Mucosa of stomach (tissue), 1 donor: ENCODE measurements around the gene SOD3.
A peak's percentile ranks its signal among the peaks of the same experiment; 100 is the strongest.

ENCODE experiments used
- H3K27me3 ChIP-seq: one replicate; pipeline ENCODE4 v1.7.0; 2013; ENCODE audit warnings: mild to moderate bottlenecking, low read length; ENCODE audit not compliant: control insufficient read depth, insufficient read depth
- H3K36me3 ChIP-seq: one replicate; pipeline ENCODE4 v1.7.0; 2013; ENCODE audit warnings: low read length; ENCODE audit not compliant: control insufficient read depth, insufficient read depth
- H3K4me1 ChIP-seq: one replicate; pipeline ENCODE4 v1.7.0; 2013; ENCODE audit warnings: mild to moderate bottlenecking, low read length; ENCODE audit not compliant: control insufficient read depth, insufficient read depth
- H3K4me3 ChIP-seq: one replicate; pipeline ENCODE4 v1.7.0; 2013; ENCODE audit warnings: low read length
- H3K9ac ChIP-seq: one replicate; pipeline ENCODE4 v1.7.0; 2013; ENCODE audit warnings: mild to moderate bottlenecking, low read length, moderate library complexity
- H3K9me3 ChIP-seq: one replicate; pipeline ENCODE4 v1.7.0; 2013; ENCODE audit warnings: mild to moderate bottlenecking, low read length, moderate library complexity; ENCODE audit not compliant: control insufficient read depth
- donor health status: Pancreatic carcinoma.

SOD3 gene

GRCh38 chr4:24778464-24779225 lies 16.7 kb upstream of the SOD3 start:
- H3K27me3 ChIP-seq, result no peaks in the 10 kb centered on the region
- no peaks in the 10 kb centered on the region for H3K36me3 ChIP-seq
- H3K4me3 ChIP-seq, result no peak overlapping the region
- no peaks in the 10 kb centered on the region for H3K9me3 ChIP-seq
- no peaks in the 10 kb centered on the region for H3K4me1 ChIP-seq
- no peak overlapping the region for H3K9ac ChIP-seq

DNA sequence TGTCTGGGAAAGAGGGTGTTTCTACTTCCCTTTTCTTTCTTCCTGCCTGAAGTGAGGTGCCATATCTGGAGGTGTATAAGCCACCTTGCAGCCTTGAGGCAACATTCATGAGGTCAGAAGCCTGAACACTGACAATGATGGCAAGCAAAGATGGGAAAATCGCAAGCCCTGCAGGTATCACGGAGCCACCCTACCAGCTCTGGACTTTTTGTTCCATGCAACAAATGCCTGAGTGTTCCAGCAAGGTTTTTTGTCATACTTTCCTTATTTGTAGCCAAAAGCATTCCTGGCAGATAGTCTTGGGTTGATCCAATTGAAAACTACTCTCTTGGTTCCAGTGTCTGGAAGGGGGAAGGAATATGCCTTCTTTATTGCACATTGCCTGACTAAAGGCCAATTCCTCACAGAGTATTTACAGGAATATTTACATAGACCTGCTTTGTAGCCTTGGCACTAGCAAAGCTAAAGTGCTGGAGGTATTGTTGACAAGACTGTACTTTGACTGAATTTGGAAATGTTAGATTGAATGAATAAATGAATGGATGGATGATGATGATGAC lies 14.4 kb upstream of the SOD3 start:
- no peaks in the 10 kb centered on the region for H3K27me3 ChIP-seq
- no peak overlapping the region for H3K9ac ChIP-seq
- H3K9me3 ChIP-seq, result no peaks in the 10 kb centered on the region
- no peaks in the 10 kb centered on the region for H3K4me1 ChIP-seq
- H3K4me3 ChIP-seq, result no peak overlapping the region
- no peaks in the 10 kb centered on the region for H3K36me3 ChIP-seq

GRCh38 chr4:24781999-24782745 lies 13.2 kb upstream of the SOD3 start:
- H3K4me1 ChIP-seq, result no peaks in the 10 kb centered on the region
- no peaks in the 10 kb centered on the region for H3K9me3 ChIP-seq
- H3K4me3 ChIP-seq, result no peak overlapping the region
- H3K9ac ChIP-seq, result no peak overlapping the region
- H3K27me3 ChIP-seq, result no peaks in the 10 kb centered on the region
- no peaks in the 10 kb centered on the region for H3K36me3 ChIP-seq

DNA sequence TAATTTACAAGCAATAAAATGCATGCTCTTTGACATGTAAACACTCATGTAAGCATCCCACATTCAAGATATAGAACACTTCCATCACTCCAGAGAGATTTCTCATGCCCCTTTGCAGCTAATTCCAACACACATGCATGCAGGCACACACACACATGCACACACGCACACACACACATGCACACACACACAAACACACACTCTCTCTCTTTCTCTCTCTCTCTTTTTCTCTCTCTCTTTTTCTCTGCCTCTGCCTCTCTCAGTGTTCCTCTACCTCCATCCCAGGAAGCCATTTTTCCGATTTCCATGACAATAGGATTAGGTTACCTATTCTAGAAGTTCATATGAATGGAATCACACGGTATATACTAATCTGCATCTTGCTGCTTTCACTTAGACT lies 11.9 kb upstream of the SOD3 start:
- Histone ChIP-seq H3K9me3 (no peaks in the 10 kb centered on the region), H3K27me3 (no peaks in the 10 kb centered on the region), H3K4me3 (no peak overlapping the region), H3K36me3 (no peaks in the 10 kb centered on the region), H3K4me1 (no peaks in the 10 kb centered on the region), H3K9ac (no peak overlapping the region)

- Histone ChIP-seq H3K36me3 (no peaks in the 10 kb centered on the region), H3K4me3 (no peak overlapping the region), H3K9ac (no peak overlapping the region), H3K9me3 (no peaks in the 10 kb centered on the region), H3K4me1 (peaks cover 13% of the 10 kb centered on the region), H3K27me3 (peaks cover 7% of the 10 kb centered on the region)
Observed at GRCh38 chr4:24791043-24791442, 4.3 kb upstream of the SOD3 start.

DNA sequence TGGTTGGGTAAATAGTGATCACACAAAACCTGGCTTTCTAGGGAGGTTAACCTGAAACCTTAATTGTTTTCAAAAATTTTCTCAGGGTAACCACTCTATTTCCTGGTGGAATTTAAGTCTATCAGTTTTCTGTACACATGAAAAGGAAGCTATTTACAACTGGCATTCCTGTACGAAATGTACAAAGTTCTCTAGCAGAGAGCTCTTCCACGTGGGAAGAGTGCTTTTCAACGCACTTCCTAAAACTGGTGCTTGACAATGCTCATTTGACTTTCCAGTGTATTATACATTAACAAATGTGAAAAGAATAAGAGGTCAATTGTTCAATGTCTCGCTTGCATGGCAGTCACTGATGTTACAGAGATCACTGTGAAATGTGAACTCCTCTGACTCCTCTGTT lies 2.8 kb upstream of the SOD3 start:
- no peaks in the 10 kb centered on the region for H3K9me3 ChIP-seq
- no peaks in the 10 kb centered on the region for H3K36me3 ChIP-seq
- no peak overlapping the region for H3K9ac ChIP-seq
- peaks cover 15% of the 10 kb centered on the region for H3K4me1 ChIP-seq
- no peak overlapping the region for H3K4me3 ChIP-seq
- peaks cover 16% of the 10 kb centered on the region for H3K27me3 ChIP-seq

- Histone ChIP-seq H3K4me3 (no peak overlapping the region), H3K36me3 (no peaks in the 10 kb centered on the region), H3K9ac (no peak overlapping the region), H3K9me3 (no peaks in the 10 kb centered on the region), H3K4me1 (peaks cover 15% of the 10 kb centered on the region), H3K27me3 (peaks cover 21% of the 10 kb centered on the region)
Observed at GRCh38 chr4:24793219-24794005, 2.0 kb upstream of the SOD3 start.

GRCh38 chr4:24794051-24794450 lies 1.3 kb upstream of the SOD3 start:
- no peak overlapping the region for H3K9ac ChIP-seq
- H3K4me1 ChIP-seq, result peaks cover 15% of the 10 kb centered on the region
- no peaks in the 10 kb centered on the region for H3K36me3 ChIP-seq
- H3K9me3 ChIP-seq, result no peaks in the 10 kb centered on the region
- no peak overlapping the region for H3K4me3 ChIP-seq
- H3K27me3 ChIP-seq, result peaks cover 28% of the 10 kb centered on the region

GRCh38 chr4:24794480-24794879 lies 893 bp upstream of the SOD3 start:
- Histone ChIP-seq H3K9me3 (no peaks in the 10 kb centered on the region), H3K36me3 (no peaks in the 10 kb centered on the region), H3K4me3 (no peak overlapping the region), H3K9ac (no peak overlapping the region), H3K27me3 (peaks cover 32% of the 10 kb centered on the region), H3K4me1 (peaks cover 15% of the 10 kb centered on the region)

- H3K9ac ChIP-seq, result peak overlapping the region; percentile 57
- no peaks in the 10 kb centered on the region for H3K36me3 ChIP-seq
- H3K4me3 ChIP-seq, result no peak overlapping the region
Observed at GRCh38 chr4:24795666-24796381, 451 bp downstream of the SOD3 start.

DNA sequence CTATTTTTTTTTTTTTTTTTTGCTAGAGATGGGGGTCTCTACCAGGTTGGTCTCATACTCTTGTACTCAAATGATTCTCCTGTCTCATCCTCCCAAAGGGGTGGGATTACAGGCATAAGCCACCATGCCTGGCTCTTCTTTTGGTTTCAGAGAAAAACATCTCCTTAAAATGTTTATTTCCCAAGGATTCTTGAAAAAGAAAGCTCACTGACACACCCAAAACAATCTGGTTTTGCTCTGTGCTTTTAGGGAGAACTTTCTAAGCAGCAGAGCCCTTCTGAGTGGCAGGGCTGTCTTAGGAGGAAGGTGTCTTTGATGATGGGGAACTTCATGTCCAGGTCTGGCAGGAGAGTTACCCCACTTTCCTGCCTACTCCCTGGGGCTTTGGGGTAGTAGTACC lies 1.2 kb downstream of the SOD3 start:
- H3K4me1 ChIP-seq, result peaks cover 18% of the 10 kb centered on the region
- H3K9me3 ChIP-seq, result no peaks in the 10 kb centered on the region
- H3K9ac ChIP-seq, result no peak overlapping the region
- peaks cover 53% of the 10 kb centered on the region for H3K27me3 ChIP-seq
- no peak overlapping the region for H3K4me3 ChIP-seq
- no peaks in the 10 kb centered on the region for H3K36me3 ChIP-seq

More at GRCh38 chr4:24795666-24796381, 451 bp downstream of the SOD3 start:
- H3K9me3 ChIP-seq, result no peaks in the 10 kb centered on the region
- H3K4me1 ChIP-seq, result peaks cover 18% of the 10 kb centered on the region
- H3K27me3 ChIP-seq, result peaks cover 45% of the 10 kb centered on the region
